CD4-positive, alpha-beta T cell treated with Interleukin-17A for 1 hour (primary cell): ENCODE results near the gene PSMB9.
"Not testable (repeated sequence)": the region's sequence is repeated elsewhere in the genome, so short reads cannot be mapped to it uniquely, and the experiment has no call there.

ENCODE experiments used
- DNase-seq: peaks from one replicate; pipeline ENCODE4 v3.0.0-alpha.2; 2020

The PSMB9 gene

DNA sequence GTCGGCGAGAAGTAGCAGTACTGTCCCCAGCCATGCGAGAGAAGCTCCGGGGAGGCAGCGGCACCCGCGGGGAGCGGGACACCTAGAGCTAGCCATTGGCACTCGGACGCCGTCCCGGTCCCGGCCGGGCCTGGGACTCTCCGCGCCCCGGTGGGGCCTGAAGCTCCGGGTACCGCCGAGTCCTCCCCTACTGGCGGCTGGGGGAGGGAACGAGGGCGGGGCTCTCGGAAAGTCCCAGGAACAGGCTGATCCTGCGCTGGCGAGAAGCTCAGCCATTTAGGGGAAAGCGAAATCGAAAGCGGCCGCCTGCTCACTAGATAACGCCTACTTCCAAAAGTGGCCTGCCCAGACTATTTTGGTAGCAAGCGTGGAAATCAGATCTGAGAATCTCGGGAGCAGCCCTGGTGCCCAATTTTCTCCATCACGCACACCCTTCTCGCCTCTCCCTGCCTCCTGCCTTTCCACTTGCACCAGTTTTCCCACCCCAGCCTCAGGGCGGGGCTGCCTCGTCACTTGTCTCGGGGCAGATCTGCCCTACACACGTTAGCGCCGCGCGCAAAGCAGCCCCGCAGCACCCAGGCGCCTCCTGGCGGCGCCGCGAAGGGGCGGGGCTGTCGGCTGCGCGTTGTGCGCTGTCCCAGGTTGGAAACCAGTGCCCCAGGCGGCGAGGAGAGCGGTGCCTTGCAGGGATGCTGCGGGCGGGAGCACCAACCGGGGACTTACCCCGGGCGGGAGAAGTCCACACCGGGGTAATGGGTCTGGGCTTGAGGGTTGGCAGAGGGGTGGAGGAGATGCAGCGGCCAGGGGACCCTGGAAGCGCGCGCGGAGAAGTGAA lies at the start of gene PSMB9, which contains the start of gene TAP1:
Gene PSMB9, plus strand, starts transcription at position 652 of the 835 bp plus-strand sequence. Its CDS starts 38 bp downstream, at position 690.
Gene TAP1, minus strand, starts transcription at position 164 of the 835 bp plus-strand sequence. Its CDS starts 68 bp downstream, at position 96.
- peak; percentile 96 for DNase-seq

DNA sequence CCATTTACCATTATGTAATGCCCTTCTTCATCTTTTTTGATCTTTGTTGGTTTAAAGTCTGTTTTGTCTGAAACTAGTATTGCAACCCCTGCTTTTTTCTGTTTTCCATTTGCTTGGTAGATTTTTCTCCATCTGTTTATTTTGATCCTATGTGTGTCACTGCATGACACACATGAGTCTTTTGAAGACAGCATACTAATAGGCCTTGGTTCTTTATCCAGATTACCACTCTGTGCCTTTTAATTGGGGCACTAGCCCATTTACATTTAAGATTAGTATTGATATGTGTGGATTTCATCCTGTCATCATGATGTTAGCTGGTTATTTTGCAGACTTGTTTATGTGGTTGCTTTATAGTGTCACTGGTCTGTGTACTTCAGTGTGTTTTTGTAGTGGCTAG lies 48.6 kb upstream of the PSMB9 start:
- not testable (repeated sequence) for DNase-seq

DNA sequence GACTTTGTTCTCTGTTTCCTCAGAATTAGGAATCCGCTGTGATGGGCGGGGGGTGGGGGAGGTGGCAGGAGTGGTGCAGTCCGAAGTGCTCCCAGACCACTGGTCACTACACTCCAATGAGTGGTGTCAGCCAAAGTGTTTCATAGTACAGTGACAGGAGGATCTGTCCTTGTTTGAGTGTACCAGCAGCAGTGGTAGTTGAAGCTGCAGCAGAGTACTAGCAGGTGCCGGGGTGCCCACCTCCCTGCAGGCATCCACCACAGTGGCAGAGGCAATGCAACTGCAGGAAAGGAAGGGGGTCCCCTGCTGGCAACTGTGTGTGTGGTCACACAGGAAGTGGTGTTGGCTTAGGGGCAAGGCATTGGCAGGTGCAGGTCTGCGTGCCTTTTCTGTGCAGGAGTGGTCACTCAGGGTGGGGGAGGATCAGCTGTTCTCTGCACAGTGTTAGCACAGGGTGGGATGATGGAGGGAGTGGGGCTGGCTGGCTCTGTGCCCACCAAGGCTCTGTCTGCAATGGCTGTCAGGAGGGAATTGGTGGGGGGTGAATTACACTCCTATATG lies 46.9 kb upstream of the PSMB9 start:
- DNase-seq, result no peak

DNA sequence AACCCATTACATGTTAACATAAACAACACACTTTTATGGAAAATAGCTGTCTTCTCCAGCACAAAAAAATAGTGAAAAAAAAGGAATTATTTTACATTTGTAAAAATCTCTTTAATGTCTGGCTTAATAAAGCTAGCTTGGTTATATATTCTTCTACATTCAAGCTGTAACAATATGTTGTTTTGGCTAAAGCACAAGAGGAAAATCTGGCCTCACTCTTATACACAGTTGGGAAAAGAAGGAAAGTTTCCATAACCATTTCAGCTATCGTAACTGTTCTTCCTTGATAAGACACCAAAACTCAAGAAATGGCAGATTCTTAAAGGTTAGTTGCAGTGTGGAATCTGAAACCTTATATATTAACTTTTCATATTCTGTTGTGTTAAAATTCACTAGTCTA lies 44.8 kb upstream of the PSMB9 start:
- DNase-seq, result no peak

DNA sequence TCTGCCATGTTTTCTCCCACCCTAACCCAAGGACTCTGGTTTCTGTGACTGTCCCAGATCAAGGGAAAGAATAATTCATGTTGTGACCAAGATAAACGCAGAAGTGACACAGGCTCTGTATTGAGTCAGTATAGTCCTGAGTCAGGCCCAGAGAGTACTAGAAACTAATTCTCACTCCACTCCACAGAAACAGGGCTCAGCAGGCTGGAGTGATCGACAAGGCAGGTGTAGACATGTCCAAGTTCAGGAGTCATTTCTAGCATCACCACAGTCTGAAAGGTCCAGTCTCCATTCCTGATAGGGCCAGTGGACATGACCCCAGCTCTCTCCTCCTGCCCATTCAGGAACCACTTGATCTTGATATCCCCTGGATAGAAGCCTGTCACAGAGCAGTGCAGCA lies 39.8 kb upstream of the PSMB9 start:
- DNase-seq, result no peak

DNA sequence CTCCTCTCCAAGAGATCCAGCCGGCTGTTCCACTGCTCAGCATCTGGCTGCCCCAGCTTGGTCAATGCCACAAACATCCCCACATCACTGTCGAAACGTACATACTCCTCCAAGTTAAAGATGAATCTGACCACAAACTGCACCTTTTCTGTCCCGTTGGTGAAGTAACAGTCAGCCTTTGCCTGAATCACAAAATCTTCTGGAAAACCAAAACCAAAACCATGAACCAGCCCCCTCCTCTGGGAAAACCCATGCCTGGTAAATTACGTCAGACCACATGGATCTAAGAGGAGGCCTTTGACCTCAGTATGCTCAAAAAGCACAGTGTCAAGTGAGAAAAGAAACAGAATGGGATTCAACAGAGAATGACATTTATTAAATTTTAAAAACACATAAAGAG lies 38.9 kb upstream of the PSMB9 start:
- no peak for DNase-seq

DNA sequence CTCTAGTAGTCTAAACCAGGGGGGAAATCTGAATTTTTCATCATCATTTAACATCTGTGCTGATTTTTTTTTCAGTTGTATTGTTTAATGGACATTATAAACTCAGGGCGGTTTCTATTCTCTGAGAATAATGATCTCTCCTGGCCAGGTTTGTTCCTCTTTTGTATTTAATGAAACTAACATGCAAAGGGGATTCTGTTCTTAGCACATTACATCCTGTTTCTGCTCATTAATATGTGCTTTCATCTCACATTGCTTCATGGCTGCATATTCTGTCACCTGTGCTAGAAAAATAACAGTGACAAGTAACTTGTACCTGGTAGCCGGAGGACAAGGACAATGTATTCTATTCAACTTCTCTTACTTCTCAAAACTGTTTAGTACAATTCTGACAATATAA lies 38.0 kb upstream of the PSMB9 start:
- no peak for DNase-seq

DNA sequence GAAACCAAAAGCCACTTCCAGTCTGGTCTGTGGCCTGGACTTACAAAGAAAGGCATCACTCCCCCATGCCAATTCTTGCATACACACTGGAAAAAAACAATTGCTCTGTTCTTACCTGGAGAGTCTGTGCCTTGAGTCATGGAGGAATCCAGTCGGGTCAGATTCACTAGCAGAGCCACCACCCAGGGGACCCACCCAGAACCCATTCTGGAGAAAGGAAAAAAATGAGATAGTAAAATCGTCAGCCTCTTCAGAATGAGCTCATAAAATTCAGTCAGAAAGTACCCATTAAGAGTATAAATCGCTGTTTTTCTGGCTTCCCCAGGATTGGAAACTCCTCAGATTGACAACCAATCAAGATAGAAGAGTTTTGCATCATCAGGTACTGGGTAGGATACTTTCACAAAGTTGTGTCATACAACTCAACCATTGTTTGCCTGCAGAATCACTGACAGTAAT lies 37.2 kb upstream of the PSMB9 start, which contains the start of gene HLA-DOB:
Gene HLA-DOB, minus strand, starts transcription at position 257 of the 459 bp plus-strand sequence. Its CDS starts 51 bp downstream, at position 206.
- DNase-seq, result peak; percentile 41

DNA sequence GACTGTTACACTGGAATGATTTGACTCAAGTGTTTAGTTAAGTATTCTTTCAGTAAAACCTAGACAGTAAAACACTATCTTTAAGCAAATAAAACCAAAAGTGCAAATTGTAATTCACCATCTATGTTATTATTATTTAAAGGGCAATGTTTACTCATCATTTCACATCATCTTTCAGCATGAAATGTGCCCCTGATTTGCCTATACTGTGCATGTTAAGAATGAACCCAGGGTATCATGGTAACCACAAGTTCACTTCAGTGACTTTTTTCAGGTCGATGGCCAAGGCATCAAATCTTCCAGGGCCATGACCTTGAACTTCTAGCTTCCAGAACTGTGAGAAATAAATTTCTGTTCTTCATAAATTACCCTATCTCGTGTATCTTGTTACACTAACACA lies 35.1 kb upstream of the PSMB9 start:
- no peak for DNase-seq

DNA sequence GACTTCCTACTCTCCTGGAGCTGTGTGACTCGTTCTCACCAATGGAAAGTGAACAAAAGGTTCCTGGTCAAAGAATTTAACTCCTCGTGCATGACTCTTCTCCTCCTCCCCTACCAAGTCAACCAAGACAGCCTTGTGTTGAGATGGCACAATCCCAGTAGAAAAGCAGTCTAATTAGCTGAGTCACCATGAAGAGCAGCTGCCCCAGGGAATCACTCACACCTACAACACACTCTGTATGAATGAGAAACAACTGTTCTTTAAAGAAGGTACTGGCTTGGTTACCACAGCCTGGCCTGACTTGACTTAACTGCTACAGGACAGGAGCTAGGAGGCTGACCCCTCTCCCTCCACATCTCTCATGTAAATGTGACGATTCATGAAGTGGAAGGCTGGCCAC lies 34.3 kb upstream of the PSMB9 start:
- no peak for DNase-seq

DNA sequence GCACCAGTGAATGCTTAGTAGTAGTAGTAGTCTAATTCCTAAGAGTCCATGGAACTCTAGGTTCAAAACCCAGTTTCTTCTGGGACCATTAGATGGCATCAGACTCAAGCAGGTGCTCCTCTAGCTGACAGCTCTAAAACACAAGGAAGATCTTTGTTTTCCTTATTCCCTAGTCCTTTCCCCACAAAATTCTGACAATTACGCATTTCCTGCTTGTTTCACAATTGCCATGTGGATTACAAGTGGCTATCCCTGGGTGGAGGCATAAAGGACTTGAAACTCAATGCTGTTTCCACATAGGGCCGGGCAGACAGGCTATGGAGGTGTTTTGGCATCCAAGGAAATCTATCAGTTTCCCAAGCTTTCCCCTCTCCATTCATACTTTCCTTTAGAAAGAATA lies 28.0 kb upstream of the PSMB9 start:
- no peak for DNase-seq

DNA sequence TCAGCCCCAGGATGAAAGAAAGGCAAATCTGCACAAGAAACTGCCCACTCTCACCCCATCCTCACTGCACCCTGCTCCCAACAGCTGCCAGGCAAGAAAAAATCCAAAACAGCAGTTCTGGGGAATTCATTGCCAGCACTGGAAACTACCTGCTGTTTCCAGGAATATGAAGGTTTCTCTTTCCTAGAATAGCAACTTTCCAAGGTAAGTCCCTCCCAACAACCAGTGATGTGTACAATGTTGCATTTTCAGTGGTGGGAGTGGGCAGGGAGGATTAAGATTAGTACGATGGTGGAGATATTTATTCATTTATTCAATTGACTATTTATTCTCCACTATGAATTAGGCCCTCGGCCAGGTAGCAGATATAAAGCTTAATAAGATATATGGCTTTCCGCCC lies 27.0 kb upstream of the PSMB9 start:
- DNase-seq, result no peak

DNA sequence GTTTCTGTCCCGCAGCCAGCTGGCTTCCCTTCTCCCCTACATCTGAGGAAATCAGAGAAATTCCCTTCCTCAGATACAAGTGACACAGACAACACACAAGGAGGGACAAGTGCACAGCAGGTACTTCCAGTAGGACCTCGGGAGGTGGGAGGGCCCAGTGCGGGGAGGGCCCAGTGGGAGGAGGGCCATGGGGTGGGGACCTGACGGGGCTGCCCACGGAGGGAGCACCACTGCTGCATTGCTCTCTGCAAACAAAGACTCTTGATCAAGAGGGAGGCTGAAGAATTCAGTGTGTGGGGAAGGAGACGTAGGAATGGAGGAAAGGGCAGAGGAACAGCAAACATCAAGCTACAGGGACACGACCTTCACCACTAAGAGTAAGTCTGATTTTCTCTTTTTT lies 24.5 kb upstream of the PSMB9 start:
- no peak for DNase-seq

DNA sequence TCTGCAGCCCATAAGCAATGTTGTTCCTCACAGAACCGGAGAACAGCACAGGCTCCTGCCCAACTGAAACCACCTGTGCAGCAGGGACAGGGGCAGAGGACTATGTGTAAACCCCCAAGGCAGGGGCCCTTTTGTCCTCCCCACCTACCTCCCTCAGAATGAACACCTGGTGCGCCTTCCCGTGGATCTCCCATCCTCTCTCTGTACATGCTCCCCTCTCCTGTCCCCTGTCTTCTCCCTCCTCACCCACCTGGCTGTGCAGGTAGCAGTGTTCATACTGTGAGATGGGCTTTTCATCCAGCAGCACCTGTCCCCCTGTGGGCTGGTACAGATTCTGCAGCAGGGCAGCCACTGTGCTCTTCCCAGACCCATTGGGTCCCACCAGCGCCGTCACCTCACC lies 24.0 kb upstream of the PSMB9 start:
- no peak for DNase-seq

DNA sequence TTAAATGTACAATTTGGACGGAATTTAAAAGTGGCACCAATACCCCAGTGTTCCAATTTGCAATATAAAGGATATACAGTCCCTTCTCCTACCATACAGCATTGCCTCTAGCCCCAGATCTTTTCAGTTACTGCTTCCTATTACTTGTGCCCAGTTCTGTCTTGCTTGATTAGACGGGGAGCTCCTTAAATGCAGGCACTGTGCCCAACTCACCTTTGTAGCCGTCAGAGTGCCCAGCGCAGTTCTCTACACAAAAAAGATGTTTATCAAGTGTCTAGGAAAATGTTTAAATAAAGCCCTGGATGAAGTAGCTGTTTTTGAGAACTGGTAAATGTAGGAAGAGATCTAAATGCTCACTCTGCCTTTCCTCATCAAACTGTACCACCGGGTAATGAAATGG lies 23.1 kb upstream of the PSMB9 start:
- DNase-seq, result no peak

DNA sequence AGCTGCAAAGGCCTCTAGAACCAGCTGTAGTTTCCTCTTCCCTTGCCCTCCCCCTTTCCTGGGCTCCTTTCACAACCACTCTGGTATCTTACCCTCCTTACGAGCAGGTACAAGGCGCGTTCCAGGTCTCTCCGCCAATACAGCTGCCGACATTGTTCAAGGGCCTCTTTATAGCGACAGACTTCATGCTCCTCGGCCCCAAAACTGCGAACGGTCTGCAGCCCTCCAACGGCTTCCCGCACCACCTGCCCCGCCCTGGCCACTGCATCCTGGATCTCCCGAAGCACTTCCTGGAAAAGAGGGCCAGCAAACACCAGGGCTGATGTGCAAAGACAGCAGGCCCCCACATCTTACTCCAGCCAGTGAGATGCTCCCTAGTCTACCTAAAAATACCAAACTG lies 21.5 kb upstream of the PSMB9 start:
- DNase-seq, result no peak

DNA sequence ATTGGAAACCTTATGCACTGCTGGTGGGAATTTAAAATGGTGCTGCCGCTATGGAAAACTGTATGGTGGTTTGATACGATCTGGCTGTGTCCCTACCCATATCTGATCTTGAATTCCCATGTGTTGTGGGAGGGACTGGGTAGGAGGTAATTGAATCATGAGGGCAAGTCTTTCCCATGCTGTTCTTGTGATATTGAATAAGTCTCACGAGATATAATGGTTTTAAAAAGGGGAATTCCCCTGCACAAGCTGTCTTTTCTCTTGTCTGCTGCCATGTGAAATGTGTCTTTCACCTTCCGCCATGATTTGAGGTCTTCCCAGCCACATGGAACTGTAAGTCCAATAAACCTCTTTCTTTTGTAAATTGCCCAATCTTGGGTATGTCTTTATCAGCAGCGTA lies 20.3 kb upstream of the PSMB9 start:
- DNase-seq, result no peak

DNA sequence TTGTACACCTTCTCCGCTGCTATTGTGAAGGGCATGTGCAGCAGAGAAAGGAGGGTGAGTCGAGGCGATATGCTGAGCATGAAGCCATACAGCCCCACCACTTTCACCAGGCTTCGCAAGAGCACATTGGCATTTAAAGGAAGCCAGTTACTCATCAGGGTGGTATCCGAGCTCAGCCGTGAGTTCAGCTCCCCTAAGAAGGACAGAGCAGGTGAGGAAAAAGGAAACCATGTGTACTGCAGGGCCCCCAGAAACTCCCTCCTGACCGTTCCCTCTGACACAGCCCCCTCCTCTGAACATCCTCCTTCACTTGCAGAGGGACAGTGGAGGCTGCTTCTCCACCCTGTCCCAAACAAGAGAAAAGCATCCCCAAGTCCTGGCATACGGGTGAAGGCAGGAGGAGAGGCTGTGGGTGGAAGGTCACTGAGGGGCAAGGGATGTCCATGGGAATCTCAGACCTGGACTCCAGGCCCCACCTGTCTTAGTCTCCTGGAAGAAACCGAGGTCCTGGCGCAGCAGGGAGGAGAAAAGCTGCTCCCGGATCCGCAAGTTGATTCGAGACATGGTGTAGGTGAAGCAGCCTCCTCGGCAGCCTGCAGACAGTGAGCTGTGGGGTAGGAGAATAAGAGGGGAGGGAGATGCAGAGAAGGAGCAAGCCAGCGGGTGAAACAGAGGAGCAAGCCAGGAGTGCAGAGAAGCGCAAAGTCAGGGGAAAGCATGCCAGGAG lies 18.7 kb upstream of the PSMB9 start:
- no peak for DNase-seq

DNA sequence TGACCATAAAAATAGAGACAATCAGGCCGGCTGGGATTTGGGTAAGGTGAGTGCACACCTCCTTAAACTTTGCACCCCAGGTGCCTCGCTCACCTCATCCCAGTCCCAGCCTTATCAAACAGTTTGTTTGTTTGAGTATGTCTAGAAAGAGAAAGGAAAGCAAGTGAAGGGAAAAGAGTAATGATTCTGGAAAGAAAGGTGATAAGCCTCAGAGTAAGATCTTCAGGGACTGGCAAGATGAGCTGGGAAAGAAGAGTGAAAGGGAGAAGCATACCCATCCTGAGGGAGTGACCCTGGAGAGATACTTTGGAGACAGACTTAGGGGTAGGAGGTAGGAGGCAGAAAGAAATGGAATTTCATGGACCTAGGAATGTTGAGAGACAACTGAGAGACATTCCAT lies 17.1 kb upstream of the PSMB9 start:
- DNase-seq, result no peak

DNA sequence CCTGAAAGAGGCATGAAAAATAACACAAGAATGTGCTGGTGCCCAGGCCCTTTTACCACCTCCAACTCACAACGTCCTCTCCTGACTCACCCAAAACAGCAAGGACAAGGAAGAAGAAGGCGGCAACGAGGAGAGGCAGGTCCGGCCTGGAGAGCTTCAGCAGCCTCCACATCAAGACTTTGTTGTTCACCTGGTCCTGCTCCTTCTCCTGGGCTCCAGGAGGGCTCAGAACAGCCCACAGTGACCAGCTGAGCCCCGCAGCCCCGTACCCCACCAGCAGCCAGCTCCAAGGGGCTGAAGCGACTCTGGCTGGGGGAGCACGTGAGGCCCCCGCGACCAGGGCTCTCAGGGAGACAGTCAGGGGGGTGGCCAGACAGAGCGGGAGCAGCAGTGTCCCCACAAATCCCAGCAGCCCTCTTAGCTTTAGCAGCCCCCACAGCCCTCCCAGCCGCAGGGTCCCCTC lies 16.3 kb upstream of the PSMB9 start:
- DNase-seq, result no peak

DNA sequence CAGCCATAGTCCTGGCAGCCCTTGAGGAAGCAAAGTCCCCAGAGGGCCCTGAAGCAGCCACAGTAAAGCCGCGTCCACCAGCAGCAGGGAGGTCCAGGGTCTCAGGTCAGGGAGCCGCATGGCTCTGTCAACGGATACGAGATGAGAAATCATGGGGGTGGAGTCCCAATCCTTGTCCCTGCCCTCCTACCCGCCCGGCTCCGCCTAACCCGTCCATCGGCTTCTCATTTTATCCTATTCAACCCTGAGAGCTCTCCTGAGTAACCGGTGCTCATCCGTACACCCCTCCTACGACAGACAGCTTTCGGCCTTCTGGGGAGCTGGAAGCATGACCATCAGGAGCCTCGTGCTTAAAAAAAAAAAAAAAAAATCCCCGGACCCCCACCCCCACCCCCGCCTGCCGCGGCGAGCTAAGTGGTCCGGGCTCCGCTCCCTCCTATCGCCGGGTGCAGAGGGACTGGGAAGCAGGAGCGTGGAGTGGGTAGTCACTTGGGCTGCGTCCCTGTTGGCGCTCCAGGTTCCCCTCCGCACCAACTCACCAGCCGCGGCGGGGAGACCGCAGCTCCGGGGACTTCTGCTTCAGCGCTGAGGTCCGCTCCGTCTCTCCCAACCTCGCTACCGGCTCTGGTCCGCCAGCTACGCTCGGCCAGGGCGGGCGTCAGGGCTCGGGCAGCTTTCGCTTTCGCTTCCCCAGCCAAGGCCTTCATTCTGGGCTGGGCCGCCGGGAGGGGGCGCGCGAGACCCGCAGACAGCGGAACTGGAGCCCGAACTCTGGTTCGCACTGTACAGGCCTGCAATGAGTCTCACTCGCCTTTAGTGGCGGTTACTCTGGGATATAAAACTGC lies 15.7 kb upstream of the PSMB9 start, which contains the start of gene TAP2:
Gene TAP2, minus strand, starts transcription at position 626 of the 845 bp plus-strand sequence. Its CDS starts 506 bp downstream, at position 120.
- DNase-seq, result peak; percentile 98

DNA sequence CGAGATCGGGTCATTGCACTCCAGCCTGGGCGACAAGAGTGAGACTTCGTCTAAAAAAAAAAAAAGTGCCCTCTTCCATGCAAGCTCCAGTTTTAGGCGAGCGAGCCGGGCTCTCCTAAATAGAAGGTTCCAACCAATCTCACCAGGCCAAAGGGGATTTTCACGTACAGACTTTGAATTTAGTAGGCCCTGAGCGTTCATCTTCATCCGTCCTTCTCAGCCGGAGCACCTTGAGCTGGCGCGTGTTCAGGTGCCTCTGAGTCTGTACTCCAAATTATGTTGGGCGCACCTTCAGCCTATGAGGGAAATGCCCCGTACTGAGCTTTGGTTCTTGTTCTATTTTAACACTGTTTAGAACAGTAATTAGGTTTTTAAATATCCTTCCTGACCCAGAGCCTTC lies 14.6 kb upstream of the PSMB9 start:
- no peak for DNase-seq
